GM20431 (cell line): ENCODE results near the gene ZNF660.

ENCODE experiments used
- in situ Hi-C: fragments of 300-500 bp; cut with MseI, MboI; formaldehyde crosslinking; loops from one replicate; pipeline ENCODE4 v1.15.0; 2020; ENCODE audit warnings: low sequenced_read_pairs; ENCODE audit not compliant: unreplicated experiment

ZNF660 gene

GRCh38 chr3:44624749-44625480 lies 40.2 kb downstream of the ZNF660 start, which contains the start of gene ZNF197:
ZNF197 (plus strand) TSS chr3:44625036; CDS start chr3:44629155, 4,119 bp downstream.
- in situ Hi-C loops = no loop called here

GRCh38 chr3:44628716-44629115 lies 44.0 kb downstream of the ZNF660 start:
- in situ Hi-C loops = no loop called here

GRCh38 chr3:44632193-44632592 lies 47.4 kb downstream of the ZNF660 start:
- in situ Hi-C loops = no loop called here

GRCh38 chr3:44642337-44642736 lies 57.6 kb downstream of the ZNF660 start:
- in situ Hi-C loops = no loop called here

DNA sequence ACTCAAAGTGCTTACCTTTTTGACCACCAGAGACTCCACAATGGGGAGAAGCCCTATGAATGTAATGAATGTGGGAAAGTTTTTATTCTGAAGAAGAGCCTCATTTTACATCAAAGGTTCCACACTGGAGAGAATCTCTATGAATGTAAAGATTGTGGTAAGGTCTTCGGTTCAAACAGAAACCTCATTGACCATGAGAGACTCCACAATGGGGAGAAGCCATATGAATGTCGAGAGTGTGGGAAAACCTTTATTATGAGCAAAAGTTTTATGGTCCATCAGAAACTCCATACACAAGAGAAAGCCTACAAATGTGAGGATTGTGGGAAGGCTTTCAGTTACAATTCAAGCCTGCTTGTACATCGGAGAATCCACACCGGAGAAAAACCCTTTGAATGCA lies 58.3 kb downstream of the ZNF660 start:
- in situ Hi-C loops = no loop called here

DNA sequence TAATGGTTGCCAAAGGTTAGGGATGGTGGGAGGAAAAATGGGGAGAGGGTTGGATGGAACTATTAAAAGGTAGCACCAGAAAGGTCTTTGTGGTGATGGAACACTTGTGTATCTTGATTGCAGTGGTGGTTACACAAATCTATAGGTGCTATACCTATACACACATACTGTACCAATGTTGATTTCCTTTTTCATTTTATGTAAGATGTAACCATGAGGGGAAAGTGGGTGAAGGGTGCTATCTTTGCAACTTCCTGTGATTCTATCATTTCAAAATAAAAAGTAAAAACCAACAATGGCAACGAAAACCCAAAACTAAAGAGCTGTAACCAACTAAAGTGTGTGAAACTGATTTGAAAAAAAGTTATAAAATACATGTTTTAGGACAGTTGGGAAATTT lies 63.0 kb downstream of the ZNF660 start:
- in situ Hi-C loops = no loop called here

DNA sequence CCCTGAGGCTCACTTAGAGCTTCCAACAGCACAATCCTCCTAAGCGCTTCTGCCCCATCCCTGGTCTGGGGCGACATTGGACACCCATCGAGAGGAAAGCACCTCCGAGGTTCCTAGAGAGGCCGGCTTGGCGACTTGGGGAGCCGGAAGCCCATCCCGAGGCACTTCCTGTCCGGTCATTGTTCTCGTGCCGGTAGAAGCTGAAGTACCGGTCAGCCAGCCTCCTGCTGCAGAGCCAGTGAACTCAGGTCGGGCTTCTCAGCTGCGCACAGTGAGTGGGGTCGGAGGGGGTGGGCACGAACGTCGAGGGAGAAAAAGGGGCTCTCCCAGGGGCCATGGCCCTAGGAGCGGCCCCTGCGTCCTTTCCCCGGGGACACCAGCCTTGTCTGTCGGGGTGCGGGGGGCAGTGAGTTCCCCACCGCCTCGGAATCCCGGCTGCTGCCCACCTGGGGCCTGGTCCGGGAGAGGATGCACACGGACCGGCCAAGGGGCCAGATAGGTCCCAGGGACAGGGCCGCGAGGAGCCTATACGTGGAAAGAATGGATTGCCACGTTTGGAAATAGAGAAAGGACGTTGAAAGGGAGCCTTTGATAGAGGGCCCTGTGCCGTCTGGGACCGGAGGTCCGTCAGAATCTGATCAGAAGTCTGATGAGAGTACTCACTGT lies 63.9 kb downstream of the ZNF660 start, which contains the start of gene ZNF35:
Gene ZNF35, plus strand, starts transcription at position 169 of the 666 bp plus-strand sequence. CDS start 2,336 bp downstream, outside the sequence.
- in situ Hi-C loops = no loop called here
